Endothelial cell (in vitro differentiated cells): ENCODE measurements around the gene DND1. TPM values are rescaled to one million over a fixed set of nuclear protein-coding genes. Genes with fewer than 3 reads are reported as not detected.
A peak's percentile ranks its signal among the peaks of the same experiment; 100 is the strongest.

Experiments used
- DNase-seq: peaks from one replicate; pipeline ENCODE4 v3.0.0; 2021; ENCODE audit warnings: low spot score
- H3K27ac Mint-ChIP-seq: one replicate; pipeline ENCODE4 v1.8.0; 2021; ENCODE audit warnings: mixed read lengths, inconsistent platforms; ENCODE audit not compliant: unreplicated experiment
- H3K27me3 Mint-ChIP-seq: one replicate; pipeline ENCODE4 v1.8.0; 2021; ENCODE audit warnings: mild to moderate bottlenecking, moderate library complexity, mixed read lengths, inconsistent platforms; ENCODE audit not compliant: unreplicated experiment
- H3K36me3 Mint-ChIP-seq: one replicate; pipeline ENCODE4 v1.8.0; 2021; ENCODE audit warnings: mild to moderate bottlenecking, low read depth, mixed read lengths, inconsistent platforms; ENCODE audit not compliant: unreplicated experiment
- H3K4me1 Mint-ChIP-seq: one replicate; pipeline ENCODE4 v1.8.0; 2021; ENCODE audit warnings: mild to moderate bottlenecking, mixed read lengths, inconsistent platforms; ENCODE audit not compliant: unreplicated experiment
- H3K4me3 Mint-ChIP-seq: one replicate; pipeline ENCODE4 v1.8.0; 2021; ENCODE audit warnings: mild to moderate bottlenecking, mixed read lengths, inconsistent platforms; ENCODE audit not compliant: unreplicated experiment
- H3K9me3 Mint-ChIP-seq: one replicate; pipeline ENCODE4 v1.8.0; 2021; ENCODE audit warnings: mixed read lengths, inconsistent platforms; ENCODE audit not compliant: unreplicated experiment
- CTCF ChIP-seq: fragments of 200-600 bp; sonication (generic); IDR thresholded peaks from one replicate; pipeline ENCODE4 v1.5.0; 2021; ENCODE audit warnings: antibody characterized with exemption; ENCODE audit not compliant: unreplicated experiment
- total RNA-seq: library from RNA; stranded (reverse); fragmentation: NEBNext Ultra II Directional; extraction: Animal tissue kit (Norgen Biotek cat#: 25700); gene quantifications from one replicate; pipeline ENCODE4 v1.2.1, GENCODE V29; 2021; ENCODE audit not compliant: unreplicated experiment

DND1 gene
- total RNA-seq, 1 donor from 2014 or later, result 1.8 TPM

- H3K36me3 Mint-ChIP-seq, result peaks cover 40% of the 10 kb centered on the region
- H3K27me3 Mint-ChIP-seq, result peaks cover 11% of the 10 kb centered on the region
- no peaks in the 10 kb centered on the region for H3K9me3 Mint-ChIP-seq
- H3K4me1 Mint-ChIP-seq, result no peaks in the 10 kb centered on the region
- no peak overlapping the region for H3K4me3 Mint-ChIP-seq
- no peak overlapping the region for H3K27ac Mint-ChIP-seq
- TF ChIP-seq CTCF, result no peak
- no peak for DNase-seq
Observed at GRCh38 chr5:140678993-140679392, 5.6 kb upstream of the DND1 start.

GRCh38 chr5:140677947-140678346, 4.6 kb upstream of the DND1 start:
- no peaks in the 10 kb centered on the region for H3K9me3 Mint-ChIP-seq
- H3K36me3 Mint-ChIP-seq, result peaks cover 39% of the 10 kb centered on the region
- H3K4me1 Mint-ChIP-seq, result no peaks in the 10 kb centered on the region
- H3K27ac Mint-ChIP-seq, result no peak overlapping the region
- TF ChIP-seq CTCF, result no peak
- DNase-seq, result no peak
- peak overlapping the region; percentile 62 for H3K4me3 Mint-ChIP-seq
- H3K27me3 Mint-ChIP-seq, result peaks cover 16% of the 10 kb centered on the region

- Mint-ChIP-seq H3K9me3 (no peaks in the 10 kb centered on the region), H3K27me3 (peaks cover 16% of the 10 kb centered on the region), H3K4me1 (peaks cover 5% of the 10 kb centered on the region), H3K36me3 (peaks cover 37% of the 10 kb centered on the region), H3K27ac (no peak overlapping the region), H3K4me3 (no peak overlapping the region)
- no peak for DNase-seq
- no peak for TF ChIP-seq CTCF
Observed at GRCh38 chr5:140674629-140675028, 1.3 kb upstream of the DND1 start.

GRCh38 chr5:140674211-140674610, 835 bp upstream of the DND1 start:
- no peak for TF ChIP-seq CTCF
- Mint-ChIP-seq H3K4me1 (peaks cover 5% of the 10 kb centered on the region), H3K27me3 (peaks cover 16% of the 10 kb centered on the region), H3K9me3 (no peaks in the 10 kb centered on the region), H3K27ac (no peak overlapping the region), H3K36me3 (peaks cover 40% of the 10 kb centered on the region), H3K4me3 (no peak overlapping the region)
- DNase-seq, result no peak

GRCh38 chr5:140672455-140673186, 755 bp downstream of the DND1 start:
- Mint-ChIP-seq H3K4me1 (peaks cover 7% of the 10 kb centered on the region), H3K27me3 (peaks cover 16% of the 10 kb centered on the region), H3K27ac (no peak overlapping the region), H3K36me3 (peaks cover 47% of the 10 kb centered on the region), H3K9me3 (no peaks in the 10 kb centered on the region), H3K4me3 (no peak overlapping the region)
- DNase-seq, result peak; percentile 40
- TF ChIP-seq CTCF, result no peak
